D721Med (cell line): Measurements from ENCODE around the gene SALL1.

Source experiments
- DNase-seq: peaks from one replicate; pipeline ENCODE4 v3.0.0; 2011; ENCODE audit warnings: low spot score; ENCODE audit not compliant: insufficient read length
- FAIRE-seq: peaks from 2 replicates; lab custom pipeline; 2011; peaks lifted over from hg19 to GRCh38; lab: Jason Lieb, UNC
- CTCF ChIP-seq: IDR thresholded peaks from 2 replicates; pipeline ENCODE4 v1.5.1; 2012; ENCODE audit warnings: mild to moderate bottlenecking, control low read depth; ENCODE audit not compliant: insufficient read depth; ENCODE audit errors: missing control alignments

The SALL1 gene

GRCh38 chr16:51165043-51165442 lies 14.0 kb upstream of the SALL1 start:
- TF ChIP-seq CTCF, result no peak
- no peak for FAIRE-seq

GRCh38 chr16:51164574-51164973 lies 13.5 kb upstream of the SALL1 start:
- TF ChIP-seq CTCF, result no peak
- FAIRE-seq (no peak), DNase-seq (no peak)

More at GRCh38 chr16:51165043-51165442, 14.0 kb upstream of the SALL1 start:
- no peak for DNase-seq

- no peak for TF ChIP-seq CTCF
- no peak for FAIRE-seq
- no peak for DNase-seq
Observed at GRCh38 chr16:51163894-51164566, 13.0 kb upstream of the SALL1 start.

- no peak for TF ChIP-seq CTCF
- no peak for DNase-seq
- no peak for FAIRE-seq
Observed at GRCh38 chr16:51163366-51163765, 12.3 kb upstream of the SALL1 start.

GRCh38 chr16:51161440-51162195 lies 10.5 kb upstream of the SALL1 start:
- FAIRE-seq (no peak), DNase-seq (no peak)
- TF ChIP-seq CTCF, result no peak

- FAIRE-seq (no peak), DNase-seq (no peak)
- TF ChIP-seq CTCF, result no peak
Observed at GRCh38 chr16:51159865-51160264, 8.8 kb upstream of the SALL1 start.

- FAIRE-seq, result no peak
- DNase-seq, result no peak
- no peak for TF ChIP-seq CTCF
Observed at GRCh38 chr16:51159296-51159695, 8.2 kb upstream of the SALL1 start.
